HCT116 (cell line): ENCODE data around the gene MAPKAP1. TPM values are rescaled to one million over a fixed set of nuclear protein-coding genes. Genes with fewer than 3 reads are reported as not detected.

Experiments used
- ATAC-seq: fragments of 200-7000 bp; cut with Tn5 transposase; 2 replicates; pipeline ENCODE4 v1.9.1; 2020; ENCODE audit warnings: mild to moderate bottlenecking, moderate library complexity
- BruUV-seq: library from RNA; stranded (reverse); fragments of 400-500 nt; replicated peaks from 2 replicates; lab custom pipeline; 2021; lab: Mats Ljungman, UMichigan
- CTCF ChIA-PET: fragments of 300-600 bp; sonication (Branson Sonifier 250); formaldehyde crosslinking; loops from one replicate; lab custom pipeline; 2021; ENCODE audit warnings: antibody characterized with exemption; lab: Charles Lee
- POLR2A ChIA-PET: fragments of 300-600, 350-600 bp; sonication (Branson Sonifier 250); formaldehyde crosslinking; loops from one replicate; lab custom pipeline; 2021; ENCODE audit warnings: antibody characterized with exemption; lab: Charles Lee
- RAD21 ChIA-PET, 2 experiments: fragments of 300-600 bp; sonication (Branson Sonifier 250); formaldehyde crosslinking; loops; one replicate each; lab custom pipeline; 2023; ENCODE audit warnings: low total read pairs in 2 of 2; ENCODE audit not compliant: uncharacterized antibody in 2 of 2, unreplicated experiment in 2 of 2, low non-redundant PET in 1 of 2; lab: Charles Lee
- DNase-seq: peaks from one replicate; pipeline ENCODE4 v3.0.0-alpha.2; 2010; ENCODE audit warnings: low read depth, low spot score
- H2AFZ ChIP-seq: fragments of 200-600 bp; shearing (Covaris generic), sonication (generic); 2 replicates; pipeline ENCODE4 v1.6.1; 2017; ENCODE audit warnings: low read depth, mixed run types, mixed read lengths, antibody characterized with exemption, low read length; ENCODE audit not compliant: poor library complexity, severe bottlenecking
- H3K27ac ChIP-seq: 2 replicates; pipeline ENCODE4 v1.5.1; 2012; ENCODE audit warnings: low read depth, low read length
- H3K27me3 ChIP-seq: fragments of 200-600 bp; sonication (generic); 2 replicates; pipeline ENCODE4 v1.6.1; 2016; ENCODE audit warnings: mixed run types, low read length, mixed read lengths; ENCODE audit not compliant: insufficient read depth
- H3K36me3 ChIP-seq, 2 experiments: fragments of 200-500 bp in 1 of 2; fragments of 200-600 bp in 1 of 2; sonication (Bioruptor generic) in 1 of 2; sonication (generic) in 1 of 2; 2 replicates each; pipeline versions ENCODE4 v1.5.1 to v1.6.1; 2014 to 2016; ENCODE audit warnings: low read length in 2 of 2, inconsistent platforms in 1 of 2, mixed read lengths in 1 of 2, mixed run types in 1 of 2; ENCODE audit not compliant: insufficient read depth in 2 of 2, control insufficient read depth in 1 of 2
- H3K4me1 ChIP-seq, 2 experiments: fragments of 200-600 bp in 1 of 2; sonication (generic) in 1 of 2; 2 replicates each; pipeline versions ENCODE4 v1.5.1 to v1.6.1; 2012 to 2017; ENCODE audit warnings: low read length in 2 of 2, inconsistent platforms in 1 of 2, mild to moderate bottlenecking in 1 of 2, mixed read lengths in 1 of 2, mixed run types in 1 of 2, moderate library complexity in 1 of 2; ENCODE audit not compliant: insufficient read depth in 2 of 2, control insufficient read depth in 1 of 2
- H3K4me2 ChIP-seq: fragments of 200-600 bp; sonication (generic); 2 replicates; pipeline ENCODE4 v1.6.1; 2017; ENCODE audit warnings: mixed run types, low read length, mixed read lengths
- H3K4me3 ChIP-seq, 2 experiments: fragments of 200-600 bp in 1 of 2; sonication (generic) in 1 of 2; replicated peaks in 1 of 2; 2 replicates each; pipeline ENCODE4 v1.5.1; 2011 to 2016; ENCODE audit warnings: low read length in 2 of 2, control low read depth in 1 of 2, low read depth in 1 of 2, mild to moderate bottlenecking in 1 of 2, mixed read lengths in 1 of 2, mixed run types in 1 of 2
- H3K79me2 ChIP-seq: fragments of 200-600 bp; sonication (generic); 2 replicates; pipeline ENCODE4 v1.6.1; 2017; ENCODE audit warnings: mild to moderate bottlenecking, mixed run types, low read length, moderate library complexity, mixed read lengths; ENCODE audit not compliant: insufficient read depth
- H3K9ac ChIP-seq: fragments of 200-600 bp; sonication (generic); 2 replicates; pipeline ENCODE4 v1.6.1; 2016; ENCODE audit warnings: low read length, mixed read lengths
- H3K9me2 ChIP-seq: fragments of 200-600 bp; sonication (generic), shearing (Covaris generic); 2 replicates; pipeline ENCODE4 v1.6.1; 2017; ENCODE audit warnings: mixed run types, mild to moderate bottlenecking, moderate library complexity; ENCODE audit not compliant: insufficient read depth
- H3K9me3 ChIP-seq, 2 experiments: fragments of 200-500 bp in 1 of 2; fragments of 200-600 bp in 1 of 2; sonication (Bioruptor generic) in 1 of 2; sonication (generic) in 1 of 2; 2 replicates each; pipeline ENCODE4 v1.6.1; 2014 to 2017; ENCODE audit warnings: low read length in 2 of 2, mixed read lengths in 2 of 2, inconsistent platforms in 1 of 2, low read depth in 1 of 2, mild to moderate bottlenecking in 1 of 2, mixed run types in 1 of 2, moderate library complexity in 1 of 2; ENCODE audit not compliant: control insufficient read depth in 1 of 2, insufficient read depth in 1 of 2
- H4K20me1 ChIP-seq: fragments of 200-600 bp; sonication (generic), shearing (Covaris generic); 2 replicates; pipeline ENCODE4 v1.6.1; 2017; ENCODE audit warnings: mixed run types, mild to moderate bottlenecking, moderate library complexity; ENCODE audit not compliant: insufficient read depth
- CEBPB ChIP-seq: IDR thresholded peaks from 2 replicates; pipeline ENCODE4 v1.6.1; 2012; ENCODE audit warnings: low read depth
- EGR1 ChIP-seq: IDR thresholded peaks from 2 replicates; pipeline ENCODE4 v1.6.1; 2012; ENCODE audit warnings: low read depth
- ELF1 ChIP-seq: IDR thresholded peaks from 2 replicates; pipeline ENCODE4 v1.6.1; 2012; ENCODE audit warnings: low read depth, borderline replicate concordance
- EZH2 ChIP-seq: fragments of 200-600 bp; sonication (generic); IDR thresholded peaks from 2 replicates; pipeline ENCODE4 v1.6.1; 2017; ENCODE audit warnings: antibody characterized with exemption, mixed run types
- EZH2phosphoT487 ChIP-seq: fragments of 200-600 bp; IDR thresholded peaks from 2 replicates; pipeline ENCODE4 v1.6.1; 2018; ENCODE audit warnings: antibody characterized with exemption, borderline replicate concordance
- FOSL1 ChIP-seq: IDR thresholded peaks from 2 replicates; pipeline ENCODE4 v1.6.1; 2012; ENCODE audit warnings: low read depth
- JUND ChIP-seq: IDR thresholded peaks from 2 replicates; pipeline ENCODE4 v1.6.1; 2012
- POLR2AphosphoS5 ChIP-seq: IDR thresholded peaks from 2 replicates; pipeline ENCODE4 v1.6.1; 2011; ENCODE audit warnings: mild to moderate bottlenecking, low read depth, low read length, moderate library complexity
- SRF ChIP-seq: IDR thresholded peaks from 2 replicates; pipeline ENCODE4 v1.6.1; 2012; ENCODE audit warnings: low read depth
- YY1 ChIP-seq: IDR thresholded peaks from 2 replicates; pipeline ENCODE4 v1.6.1; 2011; ENCODE audit warnings: low read length, low read depth, moderate library complexity, mild to moderate bottlenecking; ENCODE audit not compliant: insufficient replicate concordance; ENCODE audit errors: extremely low read depth
- ZFX ChIP-seq: fragments of 450-650 bp; IDR thresholded peaks from 2 replicates; pipeline ENCODE4 v1.6.1; 2017
- intact Hi-C: fragments of 100-400 bp; cut with micrococcal nuclease; formaldehyde crosslinking; loops from 2 replicates; pipeline ENCODE4 v1.10.0; 2022
- total RNA-seq: library from RNA; stranded (reverse); gene quantifications from one replicate; pipeline ENCODE4 v1.2.1, GENCODE V29; 2021; ENCODE audit not compliant: unreplicated experiment
- TF ChIP-seq, protein P1 (sequence below): IDR thresholded peaks from 2 replicates; pipeline ENCODE4 v1.6.1; 2012
- TF ChIP-seq, protein P2 (sequence below), 3 experiments: fragments of 200-600 bp in 1 of 3; sonication (generic) in 1 of 3; IDR thresholded peaks in 2 of 3; conservative IDR thresholded peaks in 1 of 3; 2 replicates each; pipeline ENCODE4 v1.5.1; 2012 to 2017; ENCODE audit warnings: low read depth in 2 of 3, low read length in 2 of 3, antibody characterized with exemption in 1 of 3, borderline replicate concordance in 1 of 3, control low read depth in 1 of 3, mild to moderate bottlenecking in 1 of 3, mixed read lengths in 1 of 3, mixed run types in 1 of 3, moderate library complexity in 1 of 3; ENCODE audit not compliant: insufficient read depth in 1 of 3
- TF ChIP-seq, protein P3 (sequence below): IDR thresholded peaks from 2 replicates; pipeline ENCODE4 v1.6.1; 2011; ENCODE audit warnings: mild to moderate bottlenecking, low read length, moderate library complexity; ENCODE audit not compliant: insufficient replicate concordance; ENCODE audit errors: extremely low read depth
- TF ChIP-seq, protein P4 (sequence below): IDR thresholded peaks from 2 replicates; pipeline ENCODE4 v1.6.1; 2012; ENCODE audit warnings: low read depth

The MAPKAP1 gene
- total RNA-seq, 1 experiment from 2014 or later = 72.5 TPM

DNA sequence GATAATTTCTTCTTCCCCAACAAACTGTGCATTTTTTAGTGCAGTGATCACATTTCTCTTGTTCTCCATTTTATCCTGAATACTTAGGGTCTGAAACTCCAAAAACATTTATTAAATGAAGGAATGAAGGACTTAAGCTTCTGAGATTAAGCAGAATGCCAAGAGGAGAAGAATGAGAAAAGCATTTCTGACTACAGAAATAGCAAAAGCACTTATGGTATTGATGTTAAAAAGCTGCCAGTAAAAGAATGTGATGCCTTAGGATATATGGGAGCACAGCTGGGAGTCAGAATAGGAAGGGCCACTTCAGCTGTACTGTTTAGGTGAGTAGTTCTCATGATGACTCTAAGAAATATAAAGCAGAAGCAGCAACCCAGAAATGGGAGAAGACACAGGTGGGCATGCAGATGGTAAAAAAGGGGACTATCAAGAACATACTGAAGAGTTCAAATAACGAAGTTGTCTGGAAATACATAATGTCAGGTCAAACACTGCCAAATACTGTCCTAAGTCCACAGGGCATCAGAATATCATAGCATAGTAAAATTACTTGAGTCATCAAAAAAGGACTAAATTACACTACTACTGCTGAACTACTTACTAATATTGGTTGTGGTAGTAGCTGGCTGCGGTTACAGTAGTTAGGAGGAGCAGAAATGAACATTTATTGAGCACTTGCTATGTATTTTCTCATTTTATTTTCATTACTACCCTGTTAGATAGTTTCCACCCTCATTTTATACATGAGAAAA, 132.7 kb downstream of the MAPKAP1 start:
- H3K9me3 ChIP-seq = no peaks in the 10 kb centered on the region
- no peak overlapping the region for H3K4me2 ChIP-seq
- H3K27me3 ChIP-seq = no peaks in the 10 kb centered on the region
- no peak overlapping the region for H3K27ac ChIP-seq
- no peak for ATAC-seq
- H2AFZ ChIP-seq = no peak overlapping the region
- H3K4me1 ChIP-seq = no peaks in the 10 kb centered on the region
- RAD21 ChIA-PET = no interaction called here
- intact Hi-C loops = no loop called here
- no peaks in the 10 kb centered on the region for H3K9me2 ChIP-seq
- no TSS peak for BruUV-seq
- TF ChIP-seq YY1 (no peak), POLR2AphosphoS5 (no peak), FOSL1 (no peak), JUND (no peak), ZFX (no peak), CEBPB (no peak), EZH2phosphoT487 (no peak), EZH2 (no peak), ELF1 (no peak), EGR1 (no peak), SRF (no peak)
- TF ChIP-seq, protein P1, sequence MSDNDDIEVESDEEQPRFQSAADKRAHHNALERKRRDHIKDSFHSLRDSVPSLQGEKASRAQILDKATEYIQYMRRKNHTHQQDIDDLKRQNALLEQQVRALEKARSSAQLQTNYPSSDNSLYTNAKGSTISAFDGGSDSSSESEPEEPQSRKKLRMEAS = no peak
- TF ChIP-seq, protein P2, sequence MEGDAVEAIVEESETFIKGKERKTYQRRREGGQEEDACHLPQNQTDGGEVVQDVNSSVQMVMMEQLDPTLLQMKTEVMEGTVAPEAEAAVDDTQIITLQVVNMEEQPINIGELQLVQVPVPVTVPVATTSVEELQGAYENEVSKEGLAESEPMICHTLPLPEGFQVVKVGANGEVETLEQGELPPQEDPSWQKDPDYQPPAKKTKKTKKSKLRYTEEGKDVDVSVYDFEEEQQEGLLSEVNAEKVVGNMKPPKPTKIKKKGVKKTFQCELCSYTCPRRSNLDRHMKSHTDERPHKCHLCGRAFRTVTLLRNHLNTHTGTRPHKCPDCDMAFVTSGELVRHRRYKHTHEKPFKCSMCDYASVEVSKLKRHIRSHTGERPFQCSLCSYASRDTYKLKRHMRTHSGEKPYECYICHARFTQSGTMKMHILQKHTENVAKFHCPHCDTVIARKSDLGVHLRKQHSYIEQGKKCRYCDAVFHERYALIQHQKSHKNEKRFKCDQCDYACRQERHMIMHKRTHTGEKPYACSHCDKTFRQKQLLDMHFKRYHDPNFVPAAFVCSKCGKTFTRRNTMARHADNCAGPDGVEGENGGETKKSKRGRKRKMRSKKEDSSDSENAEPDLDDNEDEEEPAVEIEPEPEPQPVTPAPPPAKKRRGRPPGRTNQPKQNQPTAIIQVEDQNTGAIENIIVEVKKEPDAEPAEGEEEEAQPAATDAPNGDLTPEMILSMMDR (IDR thresholded peaks at IDR 0.05 in 2 of 3, conservative IDR thresholded peaks at IDR 0.05 in 1 of 3; ENCODE audit: borderline replicate concordance in 1 of 3, insufficient read depth in 1 of 3, low read depth in 2 of 3, low read length in 2 of 3) = no peak
- TF ChIP-seq, protein P3, sequence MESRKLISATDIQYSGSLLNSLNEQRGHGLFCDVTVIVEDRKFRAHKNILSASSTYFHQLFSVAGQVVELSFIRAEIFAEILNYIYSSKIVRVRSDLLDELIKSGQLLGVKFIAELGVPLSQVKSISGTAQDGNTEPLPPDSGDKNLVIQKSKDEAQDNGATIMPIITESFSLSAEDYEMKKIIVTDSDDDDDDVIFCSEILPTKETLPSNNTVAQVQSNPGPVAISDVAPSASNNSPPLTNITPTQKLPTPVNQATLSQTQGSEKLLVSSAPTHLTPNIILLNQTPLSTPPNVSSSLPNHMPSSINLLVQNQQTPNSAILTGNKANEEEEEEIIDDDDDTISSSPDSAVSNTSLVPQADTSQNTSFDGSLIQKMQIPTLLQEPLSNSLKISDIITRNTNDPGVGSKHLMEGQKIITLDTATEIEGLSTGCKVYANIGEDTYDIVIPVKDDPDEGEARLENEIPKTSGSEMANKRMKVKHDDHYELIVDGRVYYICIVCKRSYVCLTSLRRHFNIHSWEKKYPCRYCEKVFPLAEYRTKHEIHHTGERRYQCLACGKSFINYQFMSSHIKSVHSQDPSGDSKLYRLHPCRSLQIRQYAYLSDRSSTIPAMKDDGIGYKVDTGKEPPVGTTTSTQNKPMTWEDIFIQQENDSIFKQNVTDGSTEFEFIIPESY = no peak
- TF ChIP-seq, protein P4, sequence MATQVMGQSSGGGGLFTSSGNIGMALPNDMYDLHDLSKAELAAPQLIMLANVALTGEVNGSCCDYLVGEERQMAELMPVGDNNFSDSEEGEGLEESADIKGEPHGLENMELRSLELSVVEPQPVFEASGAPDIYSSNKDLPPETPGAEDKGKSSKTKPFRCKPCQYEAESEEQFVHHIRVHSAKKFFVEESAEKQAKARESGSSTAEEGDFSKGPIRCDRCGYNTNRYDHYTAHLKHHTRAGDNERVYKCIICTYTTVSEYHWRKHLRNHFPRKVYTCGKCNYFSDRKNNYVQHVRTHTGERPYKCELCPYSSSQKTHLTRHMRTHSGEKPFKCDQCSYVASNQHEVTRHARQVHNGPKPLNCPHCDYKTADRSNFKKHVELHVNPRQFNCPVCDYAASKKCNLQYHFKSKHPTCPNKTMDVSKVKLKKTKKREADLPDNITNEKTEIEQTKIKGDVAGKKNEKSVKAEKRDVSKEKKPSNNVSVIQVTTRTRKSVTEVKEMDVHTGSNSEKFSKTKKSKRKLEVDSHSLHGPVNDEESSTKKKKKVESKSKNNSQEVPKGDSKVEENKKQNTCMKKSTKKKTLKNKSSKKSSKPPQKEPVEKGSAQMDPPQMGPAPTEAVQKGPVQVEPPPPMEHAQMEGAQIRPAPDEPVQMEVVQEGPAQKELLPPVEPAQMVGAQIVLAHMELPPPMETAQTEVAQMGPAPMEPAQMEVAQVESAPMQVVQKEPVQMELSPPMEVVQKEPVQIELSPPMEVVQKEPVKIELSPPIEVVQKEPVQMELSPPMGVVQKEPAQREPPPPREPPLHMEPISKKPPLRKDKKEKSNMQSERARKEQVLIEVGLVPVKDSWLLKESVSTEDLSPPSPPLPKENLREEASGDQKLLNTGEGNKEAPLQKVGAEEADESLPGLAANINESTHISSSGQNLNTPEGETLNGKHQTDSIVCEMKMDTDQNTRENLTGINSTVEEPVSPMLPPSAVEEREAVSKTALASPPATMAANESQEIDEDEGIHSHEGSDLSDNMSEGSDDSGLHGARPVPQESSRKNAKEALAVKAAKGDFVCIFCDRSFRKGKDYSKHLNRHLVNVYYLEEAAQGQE = no peak
- TF ChIP-seq, all 23 proteins: peak for 0
- Histone ChIP-seq H3K36me3 (no peaks in the 10 kb centered on the region), H3K9ac (no peak overlapping the region), H4K20me1 (peaks cover 6% of the 10 kb centered on the region; the same call in 1 of the 2 replicates), H3K79me2 (peaks cover 5% of the 10 kb centered on the region; the same call in 1 of the 2 replicates), H3K4me3 (no peak overlapping the region)
- CTCF ChIA-PET = no interaction called here
- POLR2A ChIA-PET = interaction anchor here (0.6 kb wide), 1 partner anchor 1936 kb away, joined by 3 read pairs; no protein-coding TSS in a partner anchor
- no peak for DNase-seq
